Activated naive CD8-positive, alpha-beta T cell treated with anti-CD3 and anti-CD28 coated beads for 36 hours (primary cell): ENCODE results near the gene VGLL4. TPM values are rescaled to one million over a fixed set of nuclear protein-coding genes. Genes with fewer than 3 reads are reported as not detected.

Experiments used
- DNase-seq: peaks from one replicate; pipeline ENCODE4 v3.0.0; 2021
- H3K27ac Mint-ChIP-seq: one replicate; pipeline ENCODE4 v1.8.0; 2022; ENCODE audit warnings: mild to moderate bottlenecking, moderate library complexity, mixed read lengths
- H3K27me3 Mint-ChIP-seq: one replicate; pipeline ENCODE4 v1.8.0; 2022; ENCODE audit warnings: mild to moderate bottlenecking, mixed read lengths
- H3K36me3 Mint-ChIP-seq: one replicate; pipeline ENCODE4 v1.8.0; 2021; ENCODE audit warnings: mild to moderate bottlenecking, mixed read lengths
- H3K4me1 Mint-ChIP-seq: one replicate; pipeline ENCODE4 v1.8.0; 2021; ENCODE audit warnings: mixed read lengths
- H3K4me3 Mint-ChIP-seq: one replicate; pipeline ENCODE4 v1.8.0; 2022; ENCODE audit warnings: mild to moderate bottlenecking, moderate library complexity, mixed read lengths
- H3K9me3 Mint-ChIP-seq: one replicate; pipeline ENCODE4 v1.8.0; 2022; ENCODE audit warnings: mixed read lengths
- total RNA-seq, 2 experiments: library from RNA; stranded (reverse); gene quantifications; one replicate each; pipeline ENCODE4 v1.2.3, GENCODE V29; 2021

VGLL4 gene
- total RNA-seq, 2 experiments from 2014 or later, result 44.0 to 44.8 TPM

DNA sequence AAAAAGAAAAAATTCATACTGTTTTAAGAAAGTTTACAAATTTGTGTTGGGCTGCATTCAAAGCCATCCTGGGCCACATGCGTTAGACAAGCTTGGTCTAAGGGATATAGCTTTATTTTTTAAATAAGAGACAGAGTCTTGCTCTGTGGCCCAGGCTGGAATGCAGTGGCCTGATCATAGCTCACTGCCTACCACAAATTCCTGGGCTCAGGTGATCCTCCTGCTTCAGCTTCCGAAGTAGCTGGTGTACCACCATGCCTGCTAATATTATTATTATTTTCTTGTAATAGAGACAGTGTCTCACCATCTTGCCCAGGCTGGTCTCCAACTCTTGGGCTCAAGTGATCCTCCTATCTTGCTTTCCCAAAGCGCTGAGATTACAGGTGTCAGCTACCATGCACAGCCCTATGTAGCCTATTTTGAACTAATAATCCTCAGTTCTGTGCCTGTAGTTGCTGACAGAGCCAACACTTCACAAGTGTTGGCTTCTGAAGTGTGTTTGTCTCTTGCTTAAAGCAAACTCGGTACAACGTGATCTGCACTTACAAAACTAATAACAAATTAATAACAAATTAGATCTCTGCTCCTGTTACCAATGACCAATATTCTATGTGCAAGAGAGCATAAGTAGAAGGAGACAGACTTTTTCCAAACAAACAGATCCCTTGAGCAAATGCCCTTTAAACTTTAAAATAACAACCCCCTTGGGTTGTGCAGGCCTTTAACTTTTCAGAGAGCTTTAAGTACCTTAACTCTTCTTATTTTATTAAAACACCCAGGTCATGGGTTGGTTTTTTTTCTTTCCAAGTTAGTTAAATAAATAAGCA is 135.2 kb downstream of the VGLL4 start:
- Mint-ChIP-seq H3K36me3 (peaks cover 7% of the 10 kb centered on the region), H3K9me3 (no peaks in the 10 kb centered on the region), H3K4me3 (no peak overlapping the region), H3K27ac (no peak overlapping the region), H3K4me1 (peaks cover 9% of the 10 kb centered on the region), H3K27me3 (no peaks in the 10 kb centered on the region)
- no peak for DNase-seq

- Mint-ChIP-seq H3K36me3 (peaks cover 7% of the 10 kb centered on the region), H3K4me1 (peaks cover 9% of the 10 kb centered on the region), H3K4me3 (no peak overlapping the region), H3K27ac (peak overlapping the region; percentile 31), H3K27me3 (no peaks in the 10 kb centered on the region), H3K9me3 (no peaks in the 10 kb centered on the region)
- no peak for DNase-seq
Measured at GRCh38 chr3:11507719-11508118, 136.0 kb downstream of the VGLL4 start.

Other genes starting within 250 kb of the VGLL4 start
- 10 to 100 TPM; 26.9 to 27.4 TPM for gene TAMM41, start 203.0 kb upstream of the VGLL4 start, total RNA-seq